ENCODE measurements around the gene FANCD2OS.
A peak's percentile ranks its signal among the peaks of the same experiment; 100 is the strongest.
"Not testable (repeated sequence)": the region's sequence is repeated elsewhere in the genome, so short reads cannot be mapped to it uniquely, and the experiment has no call there.

The FANCD2OS gene

GRCh38 chr3:10108091-10108490 is at the start of gene FANCD2OS:
FANCD2OS (minus strand) TSS chr3:10108255; CDS start chr3:10104774, 3,481 bp downstream.
- DNase-seq: no peak

- no peak for DNase-seq
Measured at GRCh38 chr3:10157031-10157430, 49.0 kb upstream of the FANCD2OS start.

GRCh38 chr3:10155658-10156057 is 47.6 kb upstream of the FANCD2OS start:
- no peak for DNase-seq

- DNase-seq: no peak
Measured at GRCh38 chr3:10155123-10155472, 47.0 kb upstream of the FANCD2OS start.

GRCh38 chr3:10154335-10155122 is 46.5 kb upstream of the FANCD2OS start:
- DNase-seq: no peak

GRCh38 chr3:10150987-10151386 is 42.9 kb upstream of the FANCD2OS start:
- DNase-seq: no peak

GRCh38 chr3:10149226-10149625 is 41.2 kb upstream of the FANCD2OS start:
- peak; percentile 16 for DNase-seq

GRCh38 chr3:10145685-10146084 is 37.6 kb upstream of the FANCD2OS start:
- no peak for DNase-seq

GRCh38 chr3:10142707-10143560 is 34.9 kb upstream of the FANCD2OS start:
- no peak for DNase-seq

GRCh38 chr3:10140996-10141546 is 33.0 kb upstream of the FANCD2OS start:
- no peak for DNase-seq

- DNase-seq: no peak
Measured at GRCh38 chr3:10137178-10137577, 29.1 kb upstream of the FANCD2OS start.

GRCh38 chr3:10136426-10137005 is 28.5 kb upstream of the FANCD2OS start:
- DNase-seq: no peak

GRCh38 chr3:10135872-10136271 is 27.8 kb upstream of the FANCD2OS start:
- not testable (repeated sequence) for DNase-seq

GRCh38 chr3:10122724-10123123 is 14.7 kb upstream of the FANCD2OS start:
- DNase-seq: no peak

- no peak for DNase-seq
Measured at GRCh38 chr3:10121064-10121463, 13.0 kb upstream of the FANCD2OS start.

- no peak for DNase-seq
Measured at GRCh38 chr3:10119376-10119775, 11.3 kb upstream of the FANCD2OS start.

- DNase-seq: no peak
Measured at GRCh38 chr3:10116928-10117327, 8.9 kb upstream of the FANCD2OS start.

- DNase-seq: no peak
Measured at GRCh38 chr3:10116138-10116460, 8.0 kb upstream of the FANCD2OS start.

- peak; percentile 95 for DNase-seq
Measured at GRCh38 chr3:10115326-10116137, 7.5 kb upstream of the FANCD2OS start, which contains the start of gene BRK1. BRK1 (plus strand) TSS chr3:10115675; CDS start chr3:10115702, 27 bp downstream.

- DNase-seq: no peak
Measured at GRCh38 chr3:10106919-10107318, 1.1 kb downstream of the FANCD2OS start.

GRCh38 chr3:10099041-10099440 is 9.0 kb downstream of the FANCD2OS start:
- DNase-seq: no peak

GRCh38 chr3:10093678-10094077 is 14.4 kb downstream of the FANCD2OS start:
- no peak for DNase-seq

- DNase-seq: not testable (repeated sequence)
Measured at GRCh38 chr3:10091387-10091786, 16.7 kb downstream of the FANCD2OS start.
